ENCODE results near the gene CFAP299. TPM values are rescaled to one million over a fixed set of nuclear protein-coding genes. Genes with fewer than 3 reads are reported as not detected.

CFAP299 gene
- total and polyA plus RNA-seq, 2 of the 13 experiments (the other 11 are each of a cell fraction or from before 2014, with no cell fraction given): not detected

DNA sequence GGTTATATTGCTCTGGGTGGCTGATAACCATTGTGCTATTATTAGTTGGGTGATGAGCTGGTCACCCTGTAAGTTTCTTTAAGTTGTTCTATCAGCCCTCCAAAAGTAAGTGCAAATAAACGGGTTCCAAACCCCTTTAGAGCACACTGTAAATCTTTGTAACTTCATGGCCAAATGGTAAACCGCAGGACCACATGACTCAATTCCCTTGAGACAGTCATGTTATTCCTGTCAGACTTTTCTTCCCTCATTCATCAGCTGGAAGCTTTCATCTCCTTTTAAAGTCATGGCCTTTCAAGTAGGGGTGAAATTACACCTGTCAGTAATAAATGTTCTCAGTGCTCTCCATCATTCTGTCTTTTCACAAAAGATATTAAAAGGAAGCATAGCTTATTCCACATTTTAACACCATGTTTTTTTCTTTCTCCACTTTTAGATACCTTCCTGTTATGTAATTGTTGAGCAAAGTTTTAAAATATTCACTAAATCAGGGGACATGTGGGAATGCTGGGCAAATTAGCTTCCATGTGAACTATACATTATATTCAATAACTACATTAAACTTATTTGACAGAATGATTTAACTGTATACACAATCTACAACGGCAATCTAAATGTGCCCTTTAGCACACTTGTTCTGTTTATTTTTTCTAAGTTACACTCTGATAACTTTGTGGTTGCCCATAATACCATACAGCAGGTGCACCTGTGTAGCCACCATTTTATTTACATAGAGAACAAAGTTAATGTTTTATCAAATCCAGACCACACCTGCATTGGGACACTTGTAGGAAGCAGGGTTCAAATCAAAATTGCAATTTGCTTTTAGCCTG lies 275.5 kb downstream of the CFAP299 start:
- no peak overlapping the region for H3K4me2 ChIP-seq (ENCODE audit: low read depth, low read length)

More for the DNA sequence above, 275.5 kb downstream of the CFAP299 start:
- BruUV-seq (replicated peaks): no TSS peak
- Histone ChIP-seq H3K4me3 (replicated peaks in 1 of 3; ENCODE audit: insufficient read depth in 1 of 3, low read depth in 2 of 3, low read length in 3 of 3) (no peak overlapping the region), H3K9me3 (ENCODE audit: low read length) (no peaks in the 10 kb centered on the region), H3K9ac (ENCODE audit: insufficient read depth, low read depth, low read length) (no peak overlapping the region), H3K4me1 (ENCODE audit: insufficient read depth, low read length) (no peaks in the 10 kb centered on the region), H4K20me1 (ENCODE audit: insufficient read depth, low read length) (no peaks in the 10 kb centered on the region), H2AFZ (ENCODE audit: low read length) (no peak overlapping the region), H3K36me3 (replicated peaks in 1 of 2; ENCODE audit: control insufficient read depth in 1 of 2, insufficient read depth in 2 of 2, low read length in 2 of 2) (no peaks in the 10 kb centered on the region), H3K79me2 (ENCODE audit: insufficient read depth, low read length) (no peaks in the 10 kb centered on the region), H3K27ac (ENCODE audit: extremely low read length, insufficient read depth, low read length) (no peak overlapping the region), H3K27me3 (ENCODE audit: control insufficient read depth in 1 of 2, insufficient read depth in 2 of 2, low read length in 2 of 2) (no peaks in the 10 kb centered on the region)
- in situ Hi-C loops (cut with HindIII; ENCODE audit: extremely low pct_ligation_motif_present, low pct_unique_long_range_greater_than_20kb) (no loop called here), intact Hi-C loops (cut with micrococcal nuclease; ENCODE audit: unreplicated experiment) (no loop called here)
- no peak for FAIRE-seq
- POLR2A ChIA-PET: no interaction called here
- WGBS (ENCODE audit: low lambda C conversion rate): 10% methylated on average over 3 of the region's 3 CpGs
- TF ChIP-seq NFIB (CRISPR knock-in tag; IDR thresholded peaks at IDR 0.05; ENCODE audit: borderline replicate concordance) (no peak), ZZZ3 (CRISPR knock-in tag; IDR thresholded peaks at IDR 0.05; ENCODE audit: borderline replicate concordance) (no peak), ZNF790 (CRISPR knock-in tag; IDR thresholded peaks at IDR 0.05; ENCODE audit: borderline replicate concordance) (no peak), BORCS8-MEF2B (CRISPR knock-in tag; IDR thresholded peaks at IDR 0.05) (no peak), RARA (CRISPR knock-in tag; IDR thresholded peaks at IDR 0.05) (no peak), NAIF1 (CRISPR knock-in tag; IDR thresholded peaks at IDR 0.05; ENCODE audit: borderline replicate concordance) (no peak), ZFP62 (CRISPR knock-in tag; IDR thresholded peaks at IDR 0.05) (no peak), ZNF354B (CRISPR knock-in tag; IDR thresholded peaks at IDR 0.05) (no peak), PAX8 (CRISPR knock-in tag; IDR thresholded peaks at IDR 0.05; ENCODE audit: borderline replicate concordance) (no peak), ZNF101 (CRISPR knock-in tag; IDR thresholded peaks at IDR 0.05; ENCODE audit: borderline replicate concordance, low read depth) (no peak), ZNF766 (CRISPR knock-in tag; IDR thresholded peaks at IDR 0.05; ENCODE audit: borderline replicate concordance) (no peak)
- TF ChIP-seq, protein P1, sequence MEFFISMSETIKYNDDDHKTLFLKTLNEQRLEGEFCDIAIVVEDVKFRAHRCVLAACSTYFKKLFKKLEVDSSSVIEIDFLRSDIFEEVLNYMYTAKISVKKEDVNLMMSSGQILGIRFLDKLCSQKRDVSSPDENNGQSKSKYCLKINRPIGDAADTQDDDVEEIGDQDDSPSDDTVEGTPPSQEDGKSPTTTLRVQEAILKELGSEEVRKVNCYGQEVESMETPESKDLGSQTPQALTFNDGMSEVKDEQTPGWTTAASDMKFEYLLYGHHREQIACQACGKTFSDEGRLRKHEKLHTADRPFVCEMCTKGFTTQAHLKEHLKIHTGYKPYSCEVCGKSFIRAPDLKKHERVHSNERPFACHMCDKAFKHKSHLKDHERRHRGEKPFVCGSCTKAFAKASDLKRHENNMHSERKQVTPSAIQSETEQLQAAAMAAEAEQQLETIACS (CRISPR knock-in tag; IDR thresholded peaks at IDR 0.05): no peak
- TF ChIP-seq, protein P2, sequence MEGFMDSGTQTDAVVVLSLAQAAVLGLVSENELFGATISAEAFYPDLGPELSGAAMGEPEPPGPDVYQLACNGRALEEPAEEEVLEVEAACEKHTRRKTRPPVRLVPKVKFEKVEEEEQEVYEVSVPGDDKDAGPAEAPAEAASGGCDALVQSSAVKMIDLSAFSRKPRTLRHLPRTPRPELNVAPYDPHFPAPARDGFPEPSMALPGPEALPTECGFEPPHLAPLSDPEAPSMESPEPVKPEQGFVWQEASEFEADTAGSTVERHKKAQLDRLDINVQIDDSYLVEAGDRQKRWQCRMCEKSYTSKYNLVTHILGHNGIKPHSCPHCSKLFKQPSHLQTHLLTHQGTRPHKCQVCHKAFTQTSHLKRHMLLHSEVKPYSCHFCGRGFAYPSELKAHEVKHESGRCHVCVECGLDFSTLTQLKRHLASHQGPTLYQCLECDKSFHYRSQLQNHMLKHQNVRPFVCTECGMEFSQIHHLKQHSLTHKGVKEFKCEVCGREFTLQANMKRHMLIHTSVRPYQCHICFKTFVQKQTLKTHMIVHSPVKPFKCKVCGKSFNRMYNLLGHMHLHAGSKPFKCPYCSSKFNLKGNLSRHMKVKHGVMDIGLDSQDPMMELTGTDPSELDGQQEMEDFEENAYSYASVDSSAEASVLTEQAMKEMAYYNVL (CRISPR knock-in tag; IDR thresholded peaks at IDR 0.05; ENCODE audit: borderline replicate concordance): no peak
- TF ChIP-seq, protein P3, sequence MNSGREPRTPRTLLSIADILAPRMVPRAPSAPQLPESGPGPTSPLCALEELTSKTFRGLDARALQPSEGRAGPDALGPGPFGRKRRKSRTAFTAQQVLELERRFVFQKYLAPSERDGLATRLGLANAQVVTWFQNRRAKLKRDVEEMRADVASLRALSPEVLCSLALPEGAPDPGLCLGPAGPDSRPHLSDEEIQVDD (CRISPR knock-in tag; IDR thresholded peaks at IDR 0.05; ENCODE audit: borderline replicate concordance): no peak
- no peak for DNase-seq (ENCODE audit: low spot score)
- CTCF ChIA-PET (ENCODE audit: low intra/inter-chr PET ratio, low total read pairs): no interaction called here
- ATAC-seq: no peak

Measured in HepG2 (cell line).